HG03439 (cell line): Measurements from ENCODE around the gene ZNF185.

Experiments used
- ATAC-seq: cut with Tn5 transposase; IDR thresholded peaks from one replicate; pipeline ENCODE4 v1.9.1; 2021; ENCODE audit warnings: mild to moderate bottlenecking, moderate library complexity; ENCODE audit not compliant: unreplicated experiment

The ZNF185 gene

GRCh38 chrX:152915541-152916241, 17.8 kb downstream of the ZNF185 start:
- peak; percentile 80 for ATAC-seq

- no peak for ATAC-seq
Observed at GRCh38 chrX:152917656-152918579, 20.1 kb downstream of the ZNF185 start.

- ATAC-seq, result no peak
Observed at GRCh38 chrX:152918707-152919106, 20.8 kb downstream of the ZNF185 start.

DNA sequence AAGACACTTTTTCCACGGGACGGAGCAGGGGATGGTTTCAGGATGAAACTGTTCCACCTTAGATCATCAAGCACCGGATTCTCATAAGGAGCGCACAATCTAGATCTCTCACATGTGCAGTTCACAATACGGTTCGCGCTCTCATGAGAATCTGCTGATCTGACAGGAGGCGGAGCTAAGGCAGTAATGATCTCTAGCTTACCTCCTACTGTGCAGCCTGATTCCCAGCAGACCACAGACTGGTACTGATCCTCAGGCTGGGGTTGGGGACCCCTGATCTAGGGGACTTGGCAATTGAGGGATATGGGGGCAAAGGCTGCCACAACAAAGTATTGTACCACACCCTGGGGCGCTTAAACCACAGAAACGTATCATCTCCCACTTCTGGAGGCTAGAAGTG, 25.7 kb downstream of the ZNF185 start:
- ATAC-seq, result no peak

- ATAC-seq, result no peak
Observed at GRCh38 chrX:152925835-152926234, 28.0 kb downstream of the ZNF185 start.

GRCh38 chrX:152926279-152926678, 28.4 kb downstream of the ZNF185 start:
- no peak for ATAC-seq

DNA sequence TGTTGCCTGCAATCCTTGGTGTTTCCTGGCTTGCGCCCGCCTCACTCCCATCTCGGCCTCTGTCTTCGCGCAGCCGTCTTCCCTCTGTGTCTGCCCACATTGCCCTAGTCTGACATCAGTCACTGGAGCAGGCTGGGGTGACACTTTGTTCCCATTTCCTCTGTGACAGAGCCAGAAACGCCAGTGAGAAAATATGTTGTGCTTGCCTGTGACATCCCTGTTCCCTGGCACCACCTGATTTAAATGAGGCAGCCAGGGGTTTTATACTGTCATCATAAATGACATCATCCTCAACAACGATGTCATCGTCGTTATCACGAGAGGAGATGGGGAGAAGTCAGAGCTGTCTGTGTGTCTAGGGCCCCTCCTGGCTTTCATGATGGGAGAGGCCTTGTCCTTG, 29.1 kb downstream of the ZNF185 start:
- ATAC-seq, result no peak

- ATAC-seq, result no peak
Observed at GRCh38 chrX:152927858-152928760, 30.2 kb downstream of the ZNF185 start.

- ATAC-seq, result no peak
Observed at GRCh38 chrX:152928761-152929400, 31.0 kb downstream of the ZNF185 start.

DNA sequence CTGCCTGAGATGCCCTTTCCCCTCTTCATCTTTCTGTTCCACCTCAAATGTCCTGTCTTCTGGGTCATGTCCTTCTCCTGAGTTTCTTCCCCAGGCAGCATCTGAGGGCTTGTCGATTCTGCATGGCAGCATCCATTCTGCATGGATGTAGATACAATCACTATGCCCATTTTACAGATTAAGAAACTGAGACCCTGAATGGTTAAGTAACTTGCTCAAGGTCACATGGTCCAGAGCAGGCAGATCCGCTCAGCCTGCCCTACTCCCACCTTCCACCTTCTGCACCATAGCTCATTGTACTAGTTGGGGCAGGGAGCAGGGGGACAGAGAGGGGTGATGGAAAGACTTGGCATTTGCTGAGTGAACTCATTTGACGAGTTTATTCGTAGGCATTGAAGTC, 32.0 kb downstream of the ZNF185 start:
- no peak for ATAC-seq

GRCh38 chrX:152930516-152930915, 32.6 kb downstream of the ZNF185 start:
- ATAC-seq, result no peak

DNA sequence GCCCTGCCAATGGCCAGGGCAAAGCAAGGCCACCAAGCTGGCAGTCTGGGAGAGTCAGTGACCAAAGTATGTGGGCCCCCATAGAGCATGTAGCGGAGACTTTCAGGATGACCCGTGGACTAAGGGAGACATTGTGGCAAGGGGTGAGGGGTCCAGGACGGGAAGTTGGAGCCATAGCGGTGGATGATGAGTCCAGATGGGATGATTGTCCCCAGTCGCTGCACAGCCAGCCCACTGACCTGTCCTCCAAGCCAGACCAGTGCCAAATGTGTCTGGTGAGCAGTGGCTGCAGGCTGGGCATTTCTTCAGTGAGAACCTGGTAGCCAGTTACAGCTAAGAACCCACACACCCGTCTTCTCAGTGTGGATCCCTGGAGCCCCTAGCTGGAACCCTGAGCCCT, 34.3 kb downstream of the ZNF185 start:
- no peak for ATAC-seq

GRCh38 chrX:152932598-152933175, 34.8 kb downstream of the ZNF185 start:
- ATAC-seq, result no peak

DNA sequence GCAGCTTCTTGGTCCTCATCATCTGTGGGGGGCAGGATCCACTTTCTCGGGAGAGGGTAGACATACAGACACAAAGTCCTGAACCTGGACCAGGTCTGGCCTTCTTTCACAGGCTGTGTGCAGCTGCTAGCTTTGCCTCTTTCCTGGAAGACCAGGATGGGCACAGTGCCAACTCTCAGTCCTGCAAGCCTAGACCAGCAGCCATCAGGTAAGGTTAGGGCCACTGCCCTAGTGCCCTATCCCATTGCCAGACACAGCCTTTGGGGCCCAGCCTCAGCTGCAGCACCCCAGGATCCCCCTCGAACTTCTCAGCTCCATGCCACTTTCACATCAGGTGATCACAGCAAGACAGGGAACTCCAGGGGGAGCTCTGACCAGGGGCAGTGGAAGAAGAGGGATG, 38.4 kb downstream of the ZNF185 start:
- ATAC-seq, result no peak

DNA sequence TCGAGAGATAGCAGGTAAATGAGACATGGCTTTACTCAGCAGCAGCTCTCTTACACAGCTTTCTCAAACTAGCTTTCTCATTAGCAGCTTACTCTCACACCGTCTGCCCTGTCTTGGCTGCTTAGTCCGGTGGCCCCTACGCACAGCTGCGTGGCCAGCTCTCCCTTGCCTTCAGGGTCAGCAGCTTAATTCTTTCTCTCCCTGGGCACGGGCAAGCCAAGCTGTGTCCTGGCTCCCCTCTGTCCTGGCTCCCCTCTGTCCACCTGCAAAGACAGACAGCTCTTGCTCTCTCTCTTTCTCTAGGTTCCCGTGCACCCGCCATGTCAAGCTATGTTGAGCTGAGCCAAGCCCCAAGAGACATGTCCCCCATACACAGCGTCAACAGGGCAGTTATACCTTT, 39.4 kb downstream of the ZNF185 start:
- no peak for ATAC-seq

DNA sequence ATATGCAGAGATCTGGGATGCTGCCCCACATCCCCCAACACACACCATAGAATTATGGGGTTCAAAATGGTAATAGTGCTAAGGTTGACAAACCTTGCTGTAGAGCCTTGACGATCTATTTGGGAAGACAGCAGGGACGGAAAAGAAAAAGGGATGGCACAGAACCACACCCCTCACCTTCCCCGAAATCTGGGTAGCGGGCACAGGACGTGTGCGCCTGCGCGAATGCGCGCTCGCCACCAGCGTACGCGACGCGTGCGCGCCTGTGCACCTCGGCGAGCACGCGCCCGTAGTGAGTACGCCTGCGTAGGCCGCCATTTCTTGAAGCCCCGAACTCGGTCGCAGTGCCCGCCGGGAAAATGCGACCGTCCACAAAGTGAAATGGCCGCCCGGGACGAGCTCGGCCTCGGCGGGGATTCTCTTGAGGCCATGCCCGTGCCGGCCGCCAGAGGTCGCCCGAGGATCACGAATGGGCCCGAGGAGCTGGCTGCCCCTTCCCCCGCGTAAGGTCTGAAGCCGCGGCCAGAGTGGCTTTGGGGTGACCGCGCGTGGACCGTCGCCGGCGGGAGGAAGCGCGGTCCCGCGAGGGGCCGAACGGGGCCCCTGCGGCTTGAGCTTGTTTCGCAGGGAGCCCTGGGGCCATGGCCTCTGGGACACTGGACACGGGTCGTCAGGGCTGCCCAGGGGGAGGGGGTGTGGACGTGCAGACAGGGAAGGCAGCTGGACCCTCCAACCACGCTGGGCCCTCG, 43.6 kb downstream of the ZNF185 start:
- ATAC-seq, result peak; percentile 90

- ATAC-seq, result no peak
Observed at GRCh38 chrX:152942077-152942442, 44.2 kb downstream of the ZNF185 start.

DNA sequence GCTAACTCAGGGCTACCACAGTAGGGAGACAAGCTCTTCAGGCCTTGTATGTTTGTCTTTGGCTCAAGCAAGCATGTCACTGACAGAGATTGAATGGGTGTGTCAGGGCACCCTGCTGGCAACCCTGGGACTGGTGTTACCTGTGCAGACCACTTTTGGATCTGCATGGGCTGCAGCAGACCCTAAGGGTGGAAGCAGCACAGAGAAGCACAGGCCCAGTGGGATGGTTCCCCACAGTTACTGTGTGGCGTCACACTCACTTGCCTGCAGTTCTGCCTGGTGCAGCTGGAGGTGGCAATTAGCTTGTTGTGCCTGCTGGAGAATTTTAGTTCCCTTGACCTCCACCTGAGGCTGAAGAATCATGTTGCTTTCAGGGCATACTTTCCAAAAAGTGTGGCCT, 46.0 kb downstream of the ZNF185 start:
- no peak for ATAC-seq
